T-helper 9 cell (primary cell): Measurements from ENCODE around the gene SARS1.
A peak's percentile ranks its signal among the peaks of the same experiment; 100 is the strongest.
"Not testable (repeated sequence)": the region's sequence is repeated elsewhere in the genome, so short reads cannot be mapped to it uniquely, and the experiment has no call there.

Source experiments
- DNase-seq: peaks from one replicate; pipeline ENCODE4 v3.0.0-alpha.2; 2020
- total RNA-seq, 2 donors: gene quantifications; one replicate each; lab custom pipeline; 2026; lab: John Stamatoyannopoulos, UW

Gene SARS1
- 101 to 274 reads per million in 2 donors for total RNA-seq

GRCh38 chr1:109213824-109214693 lies at the start of gene SARS1:
Gene SARS1, plus strand, starts transcription at chr1:109213918. Its CDS starts 75 bp downstream, at chr1:109213993.
- DNase-seq = peak; percentile 80

- DNase-seq = no peak
Measured at GRCh38 chr1:109164538-109164937, 49.2 kb upstream of the SARS1 start.

GRCh38 chr1:109167001-109167506 lies 46.7 kb upstream of the SARS1 start:
- no peak for DNase-seq

- DNase-seq = no peak
Measured at GRCh38 chr1:109170035-109170764, 43.5 kb upstream of the SARS1 start.

GRCh38 chr1:109171646-109172045 lies 42.1 kb upstream of the SARS1 start:
- no peak for DNase-seq

GRCh38 chr1:109176349-109176748 lies 37.4 kb upstream of the SARS1 start:
- DNase-seq = not testable (repeated sequence)

- DNase-seq = not testable (repeated sequence)
Measured at GRCh38 chr1:109180715-109181084, 33.0 kb upstream of the SARS1 start.

- DNase-seq = no peak
Measured at GRCh38 chr1:109181085-109181806, 32.5 kb upstream of the SARS1 start.

- no peak for DNase-seq
Measured at GRCh38 chr1:109181807-109182163, 31.9 kb upstream of the SARS1 start.

GRCh38 chr1:109183058-109183738 lies 30.5 kb upstream of the SARS1 start:
- no peak for DNase-seq

- no peak for DNase-seq
Measured at GRCh38 chr1:109184687-109185086, 29.0 kb upstream of the SARS1 start.

GRCh38 chr1:109185357-109185756 lies 28.4 kb upstream of the SARS1 start:
- no peak for DNase-seq

- DNase-seq = no peak
Measured at GRCh38 chr1:109185990-109186732, 27.6 kb upstream of the SARS1 start.

GRCh38 chr1:109186733-109187086 lies 27.0 kb upstream of the SARS1 start:
- no peak for DNase-seq

- no peak for DNase-seq
Measured at GRCh38 chr1:109187127-109187526, 26.6 kb upstream of the SARS1 start.

GRCh38 chr1:109188200-109188599 lies 25.5 kb upstream of the SARS1 start:
- no peak for DNase-seq

- no peak for DNase-seq
Measured at GRCh38 chr1:109188781-109189180, 24.9 kb upstream of the SARS1 start.

- DNase-seq = no peak
Measured at GRCh38 chr1:109190189-109190588, 23.5 kb upstream of the SARS1 start.

- DNase-seq = no peak
Measured at GRCh38 chr1:109191377-109191776, 22.3 kb upstream of the SARS1 start.

- DNase-seq = no peak
Measured at GRCh38 chr1:109191891-109192290, 21.8 kb upstream of the SARS1 start.

- no peak for DNase-seq
Measured at GRCh38 chr1:109192433-109192832, 21.3 kb upstream of the SARS1 start.
